ENCODE results near the gene PTPRD.

DNA sequence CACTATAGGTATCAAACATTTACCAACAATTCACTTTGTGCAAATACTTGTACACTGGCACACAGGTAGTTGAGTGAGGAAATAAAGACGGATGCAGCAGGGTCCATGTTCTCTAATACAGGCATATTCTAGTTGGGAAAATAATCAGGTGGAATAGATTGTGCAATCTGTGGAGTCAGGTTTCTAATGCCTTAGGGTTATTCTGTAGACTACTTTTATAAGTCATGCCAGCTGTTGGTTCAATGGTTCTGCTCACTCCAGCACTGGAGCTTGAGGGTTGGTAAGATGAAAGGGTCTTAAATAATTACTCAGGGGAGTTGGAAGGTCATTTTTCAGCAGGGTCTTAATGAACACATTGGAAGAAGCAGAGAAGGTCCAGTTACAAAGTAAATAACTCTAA lies 2123.0 kb downstream of the PTPRD start:
- no peak for TF ChIP-seq EZH2 (IDR thresholded peaks at IDR 0.05)
- TF ChIP-seq, protein P1, sequence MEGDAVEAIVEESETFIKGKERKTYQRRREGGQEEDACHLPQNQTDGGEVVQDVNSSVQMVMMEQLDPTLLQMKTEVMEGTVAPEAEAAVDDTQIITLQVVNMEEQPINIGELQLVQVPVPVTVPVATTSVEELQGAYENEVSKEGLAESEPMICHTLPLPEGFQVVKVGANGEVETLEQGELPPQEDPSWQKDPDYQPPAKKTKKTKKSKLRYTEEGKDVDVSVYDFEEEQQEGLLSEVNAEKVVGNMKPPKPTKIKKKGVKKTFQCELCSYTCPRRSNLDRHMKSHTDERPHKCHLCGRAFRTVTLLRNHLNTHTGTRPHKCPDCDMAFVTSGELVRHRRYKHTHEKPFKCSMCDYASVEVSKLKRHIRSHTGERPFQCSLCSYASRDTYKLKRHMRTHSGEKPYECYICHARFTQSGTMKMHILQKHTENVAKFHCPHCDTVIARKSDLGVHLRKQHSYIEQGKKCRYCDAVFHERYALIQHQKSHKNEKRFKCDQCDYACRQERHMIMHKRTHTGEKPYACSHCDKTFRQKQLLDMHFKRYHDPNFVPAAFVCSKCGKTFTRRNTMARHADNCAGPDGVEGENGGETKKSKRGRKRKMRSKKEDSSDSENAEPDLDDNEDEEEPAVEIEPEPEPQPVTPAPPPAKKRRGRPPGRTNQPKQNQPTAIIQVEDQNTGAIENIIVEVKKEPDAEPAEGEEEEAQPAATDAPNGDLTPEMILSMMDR (IDR thresholded peaks at IDR 0.05) = no peak

All from neural progenitor cell (in vitro differentiated cells).